ENCODE data around the gene ZNF350.
"Not testable (repeated sequence)": the region's sequence is repeated elsewhere in the genome, so short reads cannot be mapped to it uniquely, and the experiment has no call there.

Gene ZNF350

DNA sequence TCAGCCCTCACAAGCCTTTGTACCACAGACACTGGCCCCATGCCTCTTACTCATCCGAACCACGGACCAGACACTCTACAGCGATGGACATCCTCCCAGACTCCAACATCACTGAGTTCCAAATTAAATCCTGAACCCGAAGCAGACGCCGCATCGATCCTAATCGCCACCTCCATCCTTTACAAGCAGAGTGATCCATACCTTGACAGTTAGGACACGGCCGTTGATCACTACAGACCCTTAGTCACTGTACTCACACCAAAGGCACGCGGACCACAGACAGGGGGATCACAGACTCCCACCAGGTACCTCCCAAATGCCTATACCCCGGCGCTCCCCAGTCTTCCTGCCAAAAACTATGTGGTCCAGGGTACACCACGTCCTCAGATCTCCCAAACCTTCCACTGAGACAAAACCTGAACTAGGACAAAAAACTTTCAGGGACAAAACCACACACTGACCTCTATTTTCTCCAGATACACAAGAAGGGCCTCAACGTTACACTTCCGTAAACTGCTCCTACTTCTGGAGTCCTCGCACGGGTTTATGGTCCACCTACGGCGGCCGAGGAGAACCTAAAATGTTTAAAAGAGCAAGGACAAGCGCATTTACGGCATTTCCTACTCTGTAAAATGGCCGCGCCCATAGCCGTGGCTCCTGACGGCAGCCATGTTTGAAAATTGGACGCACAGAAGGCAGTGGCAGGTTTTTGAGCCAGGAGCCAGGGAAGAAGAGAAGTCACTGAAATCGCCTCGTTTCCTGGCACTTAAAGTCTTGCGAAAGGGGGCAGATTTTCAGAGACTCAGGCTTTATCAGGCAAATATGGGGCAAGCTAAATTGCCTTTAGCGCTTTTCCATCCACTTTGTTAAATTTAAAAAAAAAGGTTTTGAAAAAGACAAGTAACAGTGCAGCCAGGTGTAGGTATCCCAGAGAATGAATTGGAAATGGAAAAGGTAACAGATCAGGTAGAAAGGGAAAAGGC, at the start of gene ZNF350:
ZNF350 (minus strand) TSS at position 532 of the 983 bp plus-strand sequence. CDS start 12,480 bp downstream, outside the sequence.
- DNase-seq (ENCODE audit: low read depth) = peak; percentile 86

GRCh38 chr19:52034051-52034728, 47.5 kb upstream of the ZNF350 start:
- DNase-seq (ENCODE audit: low read depth) = no peak

DNA sequence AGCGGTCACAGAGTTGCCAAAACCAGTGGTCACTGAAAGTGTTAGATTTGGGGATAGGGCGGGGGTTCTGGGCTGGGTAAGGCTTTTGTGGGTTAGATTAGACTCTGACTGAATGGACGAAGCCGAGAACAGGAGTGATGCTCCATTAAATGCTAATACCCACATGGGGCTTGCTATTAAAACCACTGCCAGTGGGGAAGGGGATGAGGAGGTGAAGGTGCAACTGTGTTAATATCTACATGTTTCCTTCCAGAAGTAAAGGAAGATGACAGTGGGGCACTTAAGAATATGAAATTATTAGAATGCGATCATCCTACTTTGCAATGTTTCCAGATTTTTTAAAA, 42.1 kb upstream of the ZNF350 start:
- no peak for DNase-seq (ENCODE audit: low read depth)

- DNase-seq (ENCODE audit: low read depth) = peak; percentile 56
Observed at GRCh38 chr19:52028027-52028779, 41.6 kb upstream of the ZNF350 start, which contains the start of gene ZNF614. Gene ZNF614, minus strand, starts transcription at chr19:52028379. Its CDS starts 2,634 bp downstream, at chr19:52025745.

GRCh38 chr19:52026255-52026990, 39.8 kb upstream of the ZNF350 start:
- DNase-seq (ENCODE audit: low read depth) = not testable (repeated sequence)

GRCh38 chr19:52024478-52024877, 37.8 kb upstream of the ZNF350 start:
- DNase-seq (ENCODE audit: low read depth) = not testable (repeated sequence)

- DNase-seq (ENCODE audit: low read depth) = no peak
Observed at GRCh38 chr19:52022193-52022592, 35.6 kb upstream of the ZNF350 start.

DNA sequence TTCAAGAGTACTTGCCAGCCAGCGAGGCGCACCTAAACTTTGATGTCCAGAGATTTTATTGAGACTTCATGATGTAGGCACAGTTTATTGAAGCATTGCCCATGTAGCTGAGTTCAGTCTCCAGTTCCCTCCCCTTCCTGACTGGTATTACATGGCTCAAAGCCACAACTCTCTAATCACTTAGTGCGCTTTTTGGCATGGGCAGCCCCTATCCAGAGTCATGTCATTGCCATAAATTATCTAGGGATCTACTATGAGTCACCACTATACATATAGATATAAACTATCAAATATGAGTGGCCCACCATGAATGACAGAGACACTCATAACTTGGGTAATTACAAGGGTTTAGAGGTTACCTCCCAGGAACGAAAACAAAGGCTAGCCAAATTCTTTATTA, 33.9 kb upstream of the ZNF350 start:
- no peak for DNase-seq (ENCODE audit: low read depth)

GRCh38 chr19:52010674-52011073, 24.0 kb upstream of the ZNF350 start:
- no peak for DNase-seq (ENCODE audit: low read depth)

- peak; percentile 64 for DNase-seq (ENCODE audit: low read depth)
Observed at GRCh38 chr19:52007806-52008557, 21.3 kb upstream of the ZNF350 start, which contains the start of gene ZNF615. Gene ZNF615, minus strand, starts transcription at chr19:52008211. Its CDS starts 4,500 bp downstream, at chr19:52003711.

- DNase-seq (ENCODE audit: low read depth) = no peak
Observed at GRCh38 chr19:52007451-52007805, 20.8 kb upstream of the ZNF350 start.

GRCh38 chr19:51994048-51994644, 7.5 kb upstream of the ZNF350 start:
- no peak for DNase-seq (ENCODE audit: low read depth)

DNA sequence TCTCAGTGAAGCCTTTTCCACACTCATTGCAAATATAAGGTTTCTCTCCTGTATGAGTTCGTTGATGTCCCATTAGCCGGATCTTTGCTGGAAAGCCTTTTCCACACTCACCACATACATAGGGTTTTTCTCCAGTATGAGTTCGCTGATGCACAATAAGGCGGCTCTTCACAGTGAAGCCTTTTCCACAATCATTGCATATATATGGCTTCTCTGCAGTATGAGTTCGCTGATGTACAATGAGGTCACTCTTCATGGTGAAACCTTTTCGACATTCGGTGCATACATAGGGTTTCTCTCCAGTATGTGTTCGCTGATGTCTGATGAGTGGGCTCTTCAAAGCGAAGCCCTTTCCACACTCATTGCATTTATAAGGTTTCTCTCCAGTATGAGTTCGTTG, 6.8 kb upstream of the ZNF350 start:
- no peak for DNase-seq (ENCODE audit: low read depth)

DNA sequence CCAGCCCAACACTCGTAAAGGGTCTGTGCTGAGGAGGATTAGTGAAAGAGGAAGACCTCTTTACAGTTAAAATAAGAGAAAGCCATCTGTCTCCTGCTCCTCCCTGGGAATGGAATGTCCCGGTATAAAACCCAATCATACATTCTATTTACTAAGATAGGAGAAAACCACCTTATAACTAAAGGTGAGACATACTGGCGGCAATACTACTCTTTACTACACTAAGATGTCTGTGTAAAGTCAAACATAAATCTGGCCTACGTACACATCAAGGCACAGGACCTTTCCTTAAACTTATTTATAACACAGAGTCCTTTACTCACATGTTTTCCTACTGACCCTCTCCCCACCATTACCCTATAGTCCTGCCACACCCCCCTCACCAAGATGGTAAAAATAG, 3.3 kb downstream of the ZNF350 start:
- DNase-seq (ENCODE audit: low read depth) = no peak

DNA sequence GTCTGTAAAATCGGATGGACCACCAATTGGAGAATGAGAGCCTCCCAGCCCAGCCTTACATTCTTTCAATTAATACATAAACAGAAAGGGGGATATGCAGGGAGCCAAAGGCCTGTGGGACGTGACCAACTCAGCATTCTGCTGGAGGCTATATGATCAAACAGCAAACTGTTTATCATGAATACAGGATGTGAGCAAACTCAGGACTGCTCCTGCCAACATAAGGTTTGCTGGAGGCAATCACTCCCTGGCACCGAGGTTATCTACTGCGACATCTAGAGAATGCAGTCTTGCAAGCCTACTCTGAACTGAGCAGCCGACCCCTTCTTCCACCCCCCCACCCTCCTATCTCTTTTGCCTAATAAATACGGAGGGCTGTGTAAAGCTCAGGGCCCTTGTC, 5.7 kb downstream of the ZNF350 start:
- not testable (repeated sequence) for DNase-seq (ENCODE audit: low read depth)

DNA sequence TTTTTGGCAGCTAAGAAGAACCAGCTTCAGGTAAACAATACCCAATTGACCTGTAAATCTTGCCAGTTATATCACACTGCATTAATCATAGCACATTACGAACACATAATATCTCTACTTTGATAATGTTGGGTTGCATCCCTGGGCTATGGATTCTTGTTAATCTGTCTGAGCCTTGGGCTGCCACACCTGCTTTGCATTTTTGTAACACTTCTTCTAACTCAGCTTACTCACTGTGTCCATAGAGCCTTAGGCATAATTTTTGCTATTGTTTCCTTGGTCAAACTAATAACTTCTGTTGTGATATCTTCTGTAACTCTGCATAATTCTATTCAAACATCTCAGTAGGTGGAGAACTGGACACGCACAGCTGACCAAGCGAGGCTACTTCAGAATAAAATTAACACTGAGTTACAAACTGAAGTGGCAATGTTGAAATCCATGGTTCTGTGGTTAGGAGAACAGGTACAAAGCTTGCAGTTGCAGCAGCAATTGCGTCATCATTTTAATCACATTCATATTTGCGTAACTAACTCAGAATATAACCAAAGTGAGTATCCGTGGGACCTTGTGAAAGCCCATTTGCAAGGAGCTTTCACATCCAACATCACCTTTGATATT, 6.4 kb downstream of the ZNF350 start:
- DNase-seq (ENCODE audit: low read depth) = no peak

GRCh38 chr19:51978882-51979281, 7.8 kb downstream of the ZNF350 start:
- DNase-seq (ENCODE audit: low read depth) = no peak

GRCh38 chr19:51977346-51977745, 9.3 kb downstream of the ZNF350 start:
- DNase-seq (ENCODE audit: low read depth) = no peak

- no peak for DNase-seq (ENCODE audit: low read depth)
Observed at GRCh38 chr19:51976852-51977251, 9.8 kb downstream of the ZNF350 start.

DNA sequence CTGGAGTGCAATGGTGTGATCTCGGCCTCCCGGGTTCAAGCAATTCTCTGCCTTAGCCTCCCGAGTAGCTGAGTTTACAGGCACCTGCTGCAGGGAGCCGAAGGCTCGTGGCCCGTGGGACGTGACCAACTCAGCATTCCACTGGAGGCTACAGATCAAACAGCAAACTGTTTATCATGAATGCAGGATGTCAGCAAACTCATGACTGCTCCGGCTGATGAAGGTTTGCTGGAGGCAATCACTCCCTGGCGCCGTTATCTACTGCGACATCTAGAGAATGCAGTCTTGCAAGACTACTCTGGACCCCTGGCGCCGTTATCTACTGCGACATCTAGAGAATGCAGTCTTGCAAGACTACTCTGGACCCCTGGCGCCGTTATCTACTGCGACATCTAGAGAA, 10.9 kb downstream of the ZNF350 start:
- not testable (repeated sequence) for DNase-seq (ENCODE audit: low read depth)

All from T-helper 22 cell (primary cell).